GM10847 (cell line): ENCODE data around the gene LHCGR.

ENCODE experiments used
- POLR2A ChIP-seq: IDR thresholded peaks from 2 replicates; pipeline ENCODE4 v1.6.1; 2011; ENCODE audit not compliant: insufficient read length; ENCODE audit errors: extremely low read depth

LHCGR gene

GRCh38 chr2:48755473-48755872 lies at the start of gene LHCGR:
Gene LHCGR (minus strand): TSS chr2:48755724. CDS start chr2:48755671, 53 bp downstream.
- no peak for TF ChIP-seq POLR2A

GRCh38 chr2:48799601-48800000 lies 44.1 kb upstream of the LHCGR start:
- no peak for TF ChIP-seq POLR2A

GRCh38 chr2:48795065-48795464 lies 39.5 kb upstream of the LHCGR start:
- TF ChIP-seq POLR2A: no peak

- TF ChIP-seq POLR2A: no peak
Measured at GRCh38 chr2:48793671-48794070, 38.1 kb upstream of the LHCGR start.

GRCh38 chr2:48792030-48792429 lies 36.5 kb upstream of the LHCGR start:
- no peak for TF ChIP-seq POLR2A

GRCh38 chr2:48790407-48791170 lies 35.1 kb upstream of the LHCGR start:
- TF ChIP-seq POLR2A: no peak

- no peak for TF ChIP-seq POLR2A
Measured at GRCh38 chr2:48787580-48787979, 32.1 kb upstream of the LHCGR start.

- TF ChIP-seq POLR2A: no peak
Measured at GRCh38 chr2:48781366-48781765, 25.8 kb upstream of the LHCGR start.

- no peak for TF ChIP-seq POLR2A
Measured at GRCh38 chr2:48779019-48779716, 23.6 kb upstream of the LHCGR start.

GRCh38 chr2:48774251-48774650 lies 18.7 kb upstream of the LHCGR start:
- no peak for TF ChIP-seq POLR2A

- no peak for TF ChIP-seq POLR2A
Measured at GRCh38 chr2:48771241-48772014, 15.9 kb upstream of the LHCGR start.

- no peak for TF ChIP-seq POLR2A
Measured at GRCh38 chr2:48770181-48770580, 14.7 kb upstream of the LHCGR start.

- TF ChIP-seq POLR2A: no peak
Measured at GRCh38 chr2:48768669-48769068, 13.1 kb upstream of the LHCGR start.

- TF ChIP-seq POLR2A: no peak
Measured at GRCh38 chr2:48767330-48767729, 11.8 kb upstream of the LHCGR start.

GRCh38 chr2:48760826-48761225 lies 5.3 kb upstream of the LHCGR start:
- TF ChIP-seq POLR2A: no peak

- no peak for TF ChIP-seq POLR2A
Measured at GRCh38 chr2:48759682-48760081, 4.2 kb upstream of the LHCGR start.
